Measurements from ENCODE around the gene NRG2.

DNA sequence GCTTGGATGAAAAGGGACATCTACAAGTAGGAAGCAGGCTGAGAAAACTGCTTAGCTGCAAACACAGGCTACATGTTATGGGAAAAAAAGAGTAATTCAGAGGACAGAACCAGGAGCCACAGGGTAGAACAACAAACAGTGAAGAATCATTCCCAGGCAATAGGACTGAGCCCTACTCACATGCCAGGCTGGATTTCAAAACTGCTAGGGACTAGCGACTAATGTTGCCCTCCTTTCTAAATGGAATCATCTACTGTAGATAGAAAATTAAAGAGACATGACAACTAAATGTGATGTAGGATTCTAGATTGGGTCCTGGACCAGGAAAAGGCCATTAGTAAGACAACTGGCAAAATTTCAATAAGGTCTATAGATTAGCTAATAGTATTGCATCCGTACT, 15.3 kb downstream of the NRG2 start:
- no peak for TF ChIP-seq POLR2AphosphoS5 (IDR thresholded peaks at IDR 0.05; ENCODE audit: low read depth)
- TF ChIP-seq, protein P1, sequence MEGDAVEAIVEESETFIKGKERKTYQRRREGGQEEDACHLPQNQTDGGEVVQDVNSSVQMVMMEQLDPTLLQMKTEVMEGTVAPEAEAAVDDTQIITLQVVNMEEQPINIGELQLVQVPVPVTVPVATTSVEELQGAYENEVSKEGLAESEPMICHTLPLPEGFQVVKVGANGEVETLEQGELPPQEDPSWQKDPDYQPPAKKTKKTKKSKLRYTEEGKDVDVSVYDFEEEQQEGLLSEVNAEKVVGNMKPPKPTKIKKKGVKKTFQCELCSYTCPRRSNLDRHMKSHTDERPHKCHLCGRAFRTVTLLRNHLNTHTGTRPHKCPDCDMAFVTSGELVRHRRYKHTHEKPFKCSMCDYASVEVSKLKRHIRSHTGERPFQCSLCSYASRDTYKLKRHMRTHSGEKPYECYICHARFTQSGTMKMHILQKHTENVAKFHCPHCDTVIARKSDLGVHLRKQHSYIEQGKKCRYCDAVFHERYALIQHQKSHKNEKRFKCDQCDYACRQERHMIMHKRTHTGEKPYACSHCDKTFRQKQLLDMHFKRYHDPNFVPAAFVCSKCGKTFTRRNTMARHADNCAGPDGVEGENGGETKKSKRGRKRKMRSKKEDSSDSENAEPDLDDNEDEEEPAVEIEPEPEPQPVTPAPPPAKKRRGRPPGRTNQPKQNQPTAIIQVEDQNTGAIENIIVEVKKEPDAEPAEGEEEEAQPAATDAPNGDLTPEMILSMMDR (IDR thresholded peaks at IDR 0.05; ENCODE audit: insufficient read depth, low read length): no peak
- TF ChIP-seq, protein P2, sequence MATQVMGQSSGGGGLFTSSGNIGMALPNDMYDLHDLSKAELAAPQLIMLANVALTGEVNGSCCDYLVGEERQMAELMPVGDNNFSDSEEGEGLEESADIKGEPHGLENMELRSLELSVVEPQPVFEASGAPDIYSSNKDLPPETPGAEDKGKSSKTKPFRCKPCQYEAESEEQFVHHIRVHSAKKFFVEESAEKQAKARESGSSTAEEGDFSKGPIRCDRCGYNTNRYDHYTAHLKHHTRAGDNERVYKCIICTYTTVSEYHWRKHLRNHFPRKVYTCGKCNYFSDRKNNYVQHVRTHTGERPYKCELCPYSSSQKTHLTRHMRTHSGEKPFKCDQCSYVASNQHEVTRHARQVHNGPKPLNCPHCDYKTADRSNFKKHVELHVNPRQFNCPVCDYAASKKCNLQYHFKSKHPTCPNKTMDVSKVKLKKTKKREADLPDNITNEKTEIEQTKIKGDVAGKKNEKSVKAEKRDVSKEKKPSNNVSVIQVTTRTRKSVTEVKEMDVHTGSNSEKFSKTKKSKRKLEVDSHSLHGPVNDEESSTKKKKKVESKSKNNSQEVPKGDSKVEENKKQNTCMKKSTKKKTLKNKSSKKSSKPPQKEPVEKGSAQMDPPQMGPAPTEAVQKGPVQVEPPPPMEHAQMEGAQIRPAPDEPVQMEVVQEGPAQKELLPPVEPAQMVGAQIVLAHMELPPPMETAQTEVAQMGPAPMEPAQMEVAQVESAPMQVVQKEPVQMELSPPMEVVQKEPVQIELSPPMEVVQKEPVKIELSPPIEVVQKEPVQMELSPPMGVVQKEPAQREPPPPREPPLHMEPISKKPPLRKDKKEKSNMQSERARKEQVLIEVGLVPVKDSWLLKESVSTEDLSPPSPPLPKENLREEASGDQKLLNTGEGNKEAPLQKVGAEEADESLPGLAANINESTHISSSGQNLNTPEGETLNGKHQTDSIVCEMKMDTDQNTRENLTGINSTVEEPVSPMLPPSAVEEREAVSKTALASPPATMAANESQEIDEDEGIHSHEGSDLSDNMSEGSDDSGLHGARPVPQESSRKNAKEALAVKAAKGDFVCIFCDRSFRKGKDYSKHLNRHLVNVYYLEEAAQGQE (IDR thresholded peaks at IDR 0.05; ENCODE audit: insufficient replicate concordance, low read depth): no peak
- TF ChIP-seq GABPA (IDR thresholded peaks at IDR 0.05; ENCODE audit: low read depth): no peak

Measured in HL-60 (cell line).